Natural killer cell (primary cell): ENCODE measurements around the gene ZNF69. TPM values are rescaled to one million over a fixed set of nuclear protein-coding genes. Genes with fewer than 3 reads are reported as not detected.
A peak's percentile ranks its signal among the peaks of the same experiment; 100 is the strongest.
"Not testable (repeated sequence)": the region's sequence is repeated elsewhere in the genome, so short reads cannot be mapped to it uniquely, and the experiment has no call there.

ENCODE experiments used
- ATAC-seq, 3 donors: fragments of 150-1000 bp in 2 of 3; fragments of 200-7000 bp in 1 of 3; cut with Tn5 transposase; 1 replicate in 1 of 3; 2 replicates in 2 of 3; pipeline ENCODE4 v1.10.0; 2021; ENCODE audit warnings: mild to moderate bottlenecking in 2 of 3, moderate library complexity in 2 of 3
- DNase-seq, 2 donors: peaks; one replicate each; pipeline versions ENCODE4 v3.0.0 to v3.0.0-alpha.2; 2013 to 2021; ENCODE audit warnings: mixed read lengths in 1 of 2
- H3K27ac ChIP-seq: one replicate; pipeline ENCODE4 v1.5.1; 2013; ENCODE audit warnings: mild to moderate bottlenecking, low read length
- H3K27me3 ChIP-seq: one replicate; pipeline ENCODE4 v1.6.1; 2013; ENCODE audit warnings: low read length; ENCODE audit not compliant: control insufficient read depth, insufficient read depth
- H3K36me3 ChIP-seq: one replicate; pipeline ENCODE4 v1.6.1; 2013; ENCODE audit warnings: low read length; ENCODE audit not compliant: control insufficient read depth, insufficient read depth
- H3K4me1 ChIP-seq: one replicate; pipeline ENCODE4 v1.6.1; 2013; ENCODE audit warnings: low read length; ENCODE audit not compliant: control insufficient read depth, insufficient read depth
- H3K4me3 ChIP-seq: one replicate; pipeline ENCODE4 v1.5.1; 2013; ENCODE audit warnings: low read length
- H3K9me3 ChIP-seq: one replicate; pipeline ENCODE4 v1.6.1; 2013; ENCODE audit warnings: low read length; ENCODE audit not compliant: control insufficient read depth, insufficient read depth
- H3K27ac Mint-ChIP-seq, 2 donors: one replicate each; pipeline ENCODE4 v1.8.0; 2022; ENCODE audit warnings: mild to moderate bottlenecking in 2 of 2, mixed read lengths in 2 of 2, moderate library complexity in 1 of 2
- H3K27me3 Mint-ChIP-seq, 2 donors: one replicate each; pipeline ENCODE4 v1.8.0; 2022; ENCODE audit warnings: low read depth in 2 of 2, mixed read lengths in 2 of 2
- H3K36me3 Mint-ChIP-seq: one replicate; pipeline ENCODE4 v1.8.0; 2022; ENCODE audit warnings: mixed read lengths
- H3K4me1 Mint-ChIP-seq, 2 donors: one replicate each; pipeline ENCODE4 v1.8.0; 2022; ENCODE audit warnings: mixed read lengths in 2 of 2
- H3K4me3 Mint-ChIP-seq: one replicate; pipeline ENCODE4 v1.8.0; 2022; ENCODE audit warnings: mild to moderate bottlenecking, moderate library complexity, mixed read lengths
- H3K9me3 Mint-ChIP-seq, 2 donors: one replicate each; pipeline ENCODE4 v1.8.0; 2022; ENCODE audit warnings: mixed read lengths in 2 of 2
- CTCF ChIP-seq: fragments of 200-600 bp; IDR thresholded peaks from one replicate; pipeline ENCODE4 v1.8.0; 2022; ENCODE audit warnings: antibody characterized with exemption
- WGBS: methylation state at CpG from one replicate; pipeline ENCODE4 v1.1.7; 2013; ENCODE audit warnings: missing lambda C conversion rate; ENCODE audit not compliant: insufficient coverage; 5-methylcytosine and 5-hydroxymethylcytosine counted together
- intact Hi-C: fragments of 100-400 bp; cut with micrococcal nuclease; formaldehyde crosslinking; loops from one replicate; pipeline ENCODE4 v1.14.2; 2022
- total RNA-seq, 4 donors: library from RNA; stranded (reverse); fragments of 120-200 nt in 1 of 4; gene quantifications; one replicate each; pipeline versions ENCODE4 v1.2.3 to v1.2.4, GENCODE V29; 2013 to 2022

Gene ZNF69
- 1 to 10 TPM; 4.1 to 6.5 (median 4.8) TPM for total RNA-seq
- total RNA-seq (2013) = 8.3 TPM

- H3K4me3 ChIP-seq = peak within 1 kb of the TSS; percentile 66
- peak; percentile 83 to 86 (median 86) for ATAC-seq
- no peaks in the 10 kb centered on the region for H3K9me3 ChIP-seq
- no peak for TF ChIP-seq CTCF
- H3K27ac ChIP-seq = peak within 1 kb of the TSS; percentile 40
- no peaks in the 10 kb centered on the region for H3K9me3 Mint-ChIP-seq
- H3K4me1 Mint-ChIP-seq = peaks cover 24 to 28% of the 10 kb centered on the region in 2 donors
- DNase-seq = peak; percentile 63 to 69
- peaks cover 0 to 3% of the 10 kb centered on the region in 2 donors for H3K27me3 Mint-ChIP-seq
- intact Hi-C loops = no loop called here
- H3K4me3 Mint-ChIP-seq = peak within 1 kb of the TSS; percentile 95
- peaks cover 17% of the 10 kb centered on the region for H3K4me1 ChIP-seq
- peak within 1 kb of the TSS; percentile 82 to 92 for H3K27ac Mint-ChIP-seq
- no peaks in the 10 kb centered on the region for H3K27me3 ChIP-seq
- H3K36me3 Mint-ChIP-seq = no peaks in the 10 kb centered on the region
- WGBS = under 1% methylated on average over 56 of the region's 56 CpGs
- no peaks in the 10 kb centered on the region for H3K36me3 ChIP-seq
Measured at GRCh38 chr19:11887611-11888531, at the start of gene ZNF69. TSS of gene ZNF69 (plus strand) at chr19:11887782. CDS start at chr19:11887924, 142 bp downstream.

- Mint-ChIP-seq H3K9me3 (no peaks in the 10 kb centered on the region), H3K27ac (no peak overlapping the region), H3K27me3 (no peaks in the 10 kb centered on the region), H3K36me3 (no peaks in the 10 kb centered on the region), H3K4me3 (no peak overlapping the region), H3K4me1 (peaks cover 6 to 14% of the 10 kb centered on the region in 2 donors)
- Histone ChIP-seq H3K4me1 (peaks cover 5% of the 10 kb centered on the region), H3K4me3 (no peak overlapping the region), H3K27ac (no peak overlapping the region), H3K36me3 (no peaks in the 10 kb centered on the region), H3K9me3 (no peaks in the 10 kb centered on the region), H3K27me3 (no peaks in the 10 kb centered on the region)
- no peak for ATAC-seq
- DNase-seq = no peak
- TF ChIP-seq CTCF = no peak
- WGBS = 80% methylated on average over 2 of the region's 2 CpGs
- intact Hi-C loops = loop anchor here (10.0 kb wide), 1 partner anchor 49 kb away; the partner anchor contains the start of gene ZNF491
Measured at GRCh38 chr19:11843722-11844121, 43.9 kb upstream of the ZNF69 start.

GRCh38 chr19:11847615-11848014 is 40.0 kb upstream of the ZNF69 start:
- not testable (repeated sequence) for H3K27me3 ChIP-seq, H3K9me3 Mint-ChIP-seq, H3K36me3 Mint-ChIP-seq, H3K4me3 ChIP-seq, ATAC-seq, DNase-seq, H3K27ac ChIP-seq, H3K9me3 ChIP-seq, H3K36me3 ChIP-seq, H3K27me3 Mint-ChIP-seq
- peaks cover 24 to 28% of the 10 kb centered on the region in 2 donors for H3K4me1 Mint-ChIP-seq
- H3K27ac Mint-ChIP-seq = peak overlapping the region; percentile 74 to 91
- peaks cover 10% of the 10 kb centered on the region for H3K4me1 ChIP-seq
- intact Hi-C loops = loop anchor here (5.0 to 10.0 kb wide), 2 partner anchors 35 to 53 kb away; partner anchors contain the start of genes ZNF440 and ZNF491
- peak overlapping the region; percentile 90 for H3K4me3 Mint-ChIP-seq
- 79% methylated on average over 6 of the region's 6 CpGs for WGBS

GRCh38 chr19:11848200-11848593 is 39.4 kb upstream of the ZNF69 start:
- peaks cover 10% of the 10 kb centered on the region for H3K4me1 ChIP-seq
- H3K27ac Mint-ChIP-seq = peak overlapping the region; percentile 74 to 91
- H3K9me3 Mint-ChIP-seq = no peaks in the 10 kb centered on the region
- H3K4me1 Mint-ChIP-seq = peaks cover 24 to 28% of the 10 kb centered on the region in 2 donors
- WGBS = 35% methylated on average over 11 of the region's 11 CpGs
- H3K27me3 ChIP-seq = no peaks in the 10 kb centered on the region
- DNase-seq (no peak), ATAC-seq (no peak)
- TF ChIP-seq CTCF = no peak
- intact Hi-C loops = loop anchor here (5.0 to 10.0 kb wide), 2 partner anchors 36 to 53 kb away; partner anchors contain the start of genes ZNF440 and ZNF491
- H3K36me3 ChIP-seq = no peaks in the 10 kb centered on the region
- H3K9me3 ChIP-seq = peaks cover 2% of the 10 kb centered on the region
- peak overlapping the region; percentile 3 for H3K27ac ChIP-seq
- H3K36me3 Mint-ChIP-seq = no peaks in the 10 kb centered on the region
- no peaks in the 10 kb centered on the region for H3K27me3 Mint-ChIP-seq
- H3K4me3 Mint-ChIP-seq = peak overlapping the region; percentile 90
- no peak overlapping the region for H3K4me3 ChIP-seq
